ENCODE data around the gene ZFP37. TPM values are rescaled to one million over a fixed set of nuclear protein-coding genes. Genes with fewer than 3 reads are reported as not detected.
A peak's percentile ranks its signal among the peaks of the same experiment; 100 is the strongest.

Gene ZFP37
- total RNA-seq, 1 donor from 2014 or later: 2.4 TPM

GRCh38 chr9:113057193-113057592 is 669 bp upstream of the ZFP37 start:
- Histone ChIP-seq H3K9me3 (peaks cover 19% of the 10 kb centered on the region), H3K4me3 (peak overlapping the region; percentile 71), H3K4me1 (no peaks in the 10 kb centered on the region), H3K36me3 (no peaks in the 10 kb centered on the region), H3K27ac (peak overlapping the region; percentile 73), H3K27me3 (peaks cover 21% of the 10 kb centered on the region)
- intact Hi-C loops (cut with DNase I): no loop called here
- ATAC-seq (no peak), DNase-seq (no peak)
- TF ChIP-seq CTCF (IDR thresholded peaks at IDR 0.05): no peak

- no peak for TF ChIP-seq CTCF (IDR thresholded peaks at IDR 0.05)
- DNase-seq (no peak), ATAC-seq (no peak)
- no peaks in the 10 kb centered on the region for H3K4me1 ChIP-seq
- H3K27ac ChIP-seq: no peak overlapping the region
- peaks cover 10% of the 10 kb centered on the region for H3K36me3 ChIP-seq
- no peak overlapping the region for H3K4me3 ChIP-seq
- intact Hi-C loops (cut with DNase I): no loop called here
- H3K27me3 ChIP-seq: no peaks in the 10 kb centered on the region
- peaks cover 98% of the 10 kb centered on the region for H3K9me3 ChIP-seq
These were observed 13.5 kb downstream of the ZFP37 start for GRCh38 chr9:113042884-113043657.

- peaks cover 28% of the 10 kb centered on the region for H3K9me3 ChIP-seq
- intact Hi-C loops (cut with DNase I): no loop called here
These were observed 30.3 kb downstream of the ZFP37 start for GRCh38 chr9:113026200-113026599.

GRCh38 chr9:113018247-113018646 is 38.3 kb downstream of the ZFP37 start:
- intact Hi-C loops (cut with DNase I): no loop called here
- no peaks in the 10 kb centered on the region for H3K4me1 ChIP-seq
- no peak for TF ChIP-seq CTCF (IDR thresholded peaks at IDR 0.05)
- peaks cover 5% of the 10 kb centered on the region for H3K9me3 ChIP-seq
- no peaks in the 10 kb centered on the region for H3K36me3 ChIP-seq
- H3K27me3 ChIP-seq: no peaks in the 10 kb centered on the region
- no peak overlapping the region for H3K4me3 ChIP-seq
- DNase-seq: no peak
- no peak overlapping the region for H3K27ac ChIP-seq
- no peak for ATAC-seq

More at GRCh38 chr9:113026200-113026599, 30.3 kb downstream of the ZFP37 start:
- Histone ChIP-seq H3K27me3 (no peaks in the 10 kb centered on the region), H3K4me3 (no peak overlapping the region), H3K27ac (no peak overlapping the region), H3K4me1 (no peaks in the 10 kb centered on the region), H3K36me3 (no peaks in the 10 kb centered on the region)
- ATAC-seq (no peak), DNase-seq (no peak)
- TF ChIP-seq CTCF (IDR thresholded peaks at IDR 0.05): no peak

- H3K4me3 ChIP-seq: peak overlapping the region; percentile 33
These were observed 44.0 kb downstream of the ZFP37 start for GRCh38 chr9:113012492-113012891.

More at GRCh38 chr9:113012492-113012891, 44.0 kb downstream of the ZFP37 start:
- DNase-seq (no peak), ATAC-seq (no peak)
- no peaks in the 10 kb centered on the region for H3K36me3 ChIP-seq
- TF ChIP-seq CTCF (IDR thresholded peaks at IDR 0.05): no peak
- intact Hi-C loops (cut with DNase I): no loop called here
- no peaks in the 10 kb centered on the region for H3K27me3 ChIP-seq
- H3K9me3 ChIP-seq: no peaks in the 10 kb centered on the region
- H3K4me1 ChIP-seq: no peaks in the 10 kb centered on the region
- H3K27ac ChIP-seq: no peak overlapping the region

All from upper lobe of right lung (tissue), 1 donor.